GM10847 (cell line): ENCODE measurements around the gene ZDHHC3.

Experiments
- POLR2A ChIP-seq: IDR thresholded peaks from 2 replicates; pipeline ENCODE4 v1.6.1; 2011; ENCODE audit not compliant: insufficient read length; ENCODE audit errors: extremely low read depth

Gene ZDHHC3

DNA sequence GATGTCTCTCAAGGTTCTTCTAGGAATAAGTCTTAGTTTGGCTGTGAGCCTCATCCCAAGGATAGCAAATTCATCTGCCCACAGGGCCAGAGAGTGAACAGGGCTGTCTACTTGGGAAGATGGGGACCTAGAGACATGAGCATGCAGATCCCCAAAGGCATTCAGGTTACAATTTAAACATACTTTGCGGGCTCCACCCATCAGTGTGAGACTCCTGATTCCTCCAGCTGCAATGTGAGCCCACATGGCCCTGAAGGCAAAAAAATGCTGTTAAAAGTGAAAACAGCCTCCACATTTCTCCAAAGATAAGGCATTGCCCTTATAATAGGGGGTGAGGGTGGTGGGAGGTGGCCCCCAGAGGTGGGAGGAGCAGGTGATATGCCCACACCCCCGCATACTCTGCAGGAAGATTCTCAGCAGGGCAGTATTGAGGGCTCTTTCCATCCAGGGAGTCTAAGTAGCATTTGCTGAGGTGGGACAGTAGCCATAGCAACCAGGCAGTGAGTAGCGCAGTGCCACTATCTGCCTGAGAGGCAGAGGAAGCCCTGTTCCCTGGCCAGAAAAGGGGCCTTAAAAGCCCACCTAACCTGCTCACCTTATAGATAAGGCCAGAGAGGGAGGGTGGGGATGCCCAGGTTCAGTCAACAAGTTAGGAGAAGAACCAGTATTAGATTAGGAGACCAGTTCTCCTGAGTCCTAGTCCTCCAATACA, 70.4 kb downstream of the ZDHHC3 start:
- TF ChIP-seq POLR2A = no peak

DNA sequence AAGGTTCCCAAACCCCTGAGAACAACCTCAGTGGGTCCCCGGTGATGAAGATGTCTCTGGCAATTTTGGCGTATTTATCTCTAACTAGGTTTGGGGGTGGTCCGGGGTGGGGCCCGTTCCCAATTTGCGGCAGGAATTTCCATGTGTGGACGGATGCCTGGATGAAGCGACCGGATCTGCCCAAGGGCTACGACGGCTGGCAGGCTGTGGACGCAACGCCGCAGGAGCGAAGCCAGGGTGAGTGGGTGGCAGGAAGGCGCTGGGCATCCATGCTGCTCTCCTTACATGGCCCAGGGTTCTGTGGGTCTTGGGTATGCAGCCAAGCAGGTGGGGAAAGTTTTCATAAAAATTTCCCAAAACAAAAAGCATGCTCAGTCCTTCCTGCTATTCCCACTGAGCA, 72.2 kb downstream of the ZDHHC3 start:
- no peak for TF ChIP-seq POLR2A

DNA sequence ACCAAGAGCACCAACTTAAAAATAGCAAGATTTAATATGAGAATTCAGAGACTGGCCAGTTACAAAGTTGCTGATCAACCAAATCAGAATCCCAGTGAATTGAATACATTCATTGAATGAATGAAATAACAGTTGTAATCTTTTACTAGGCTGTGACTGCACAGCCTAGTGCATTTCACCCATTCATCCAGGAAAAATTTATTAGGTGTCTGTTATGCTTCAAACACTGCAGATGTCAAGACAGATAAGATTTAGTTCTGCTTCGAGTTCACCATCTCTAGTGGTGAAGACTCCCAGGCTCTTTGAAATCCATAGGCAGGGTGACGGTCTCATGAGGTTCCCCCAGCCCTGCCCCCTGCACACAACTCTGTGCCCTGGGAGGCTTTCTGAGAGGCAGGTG, 72.7 kb downstream of the ZDHHC3 start:
- TF ChIP-seq POLR2A = no peak

DNA sequence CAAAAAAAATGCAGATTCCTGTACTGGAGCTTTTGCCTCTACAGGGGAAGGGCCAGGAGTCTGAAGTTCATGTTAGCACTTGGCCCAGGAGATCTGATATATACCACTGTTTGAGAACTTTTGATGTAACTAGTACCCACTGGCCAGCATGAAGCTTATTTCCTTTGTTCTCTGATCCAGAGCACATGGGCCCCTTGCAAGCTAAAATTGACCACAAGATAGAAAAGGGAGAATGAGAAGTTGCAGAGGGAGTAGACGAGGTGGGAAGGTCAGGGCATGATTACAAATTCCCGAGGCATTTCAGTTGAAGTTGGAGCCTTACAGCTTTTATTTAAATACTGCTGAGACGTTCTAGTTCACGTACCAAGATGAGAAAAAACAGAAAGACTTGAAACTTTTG, 73.3 kb downstream of the ZDHHC3 start:
- TF ChIP-seq POLR2A = no peak

DNA sequence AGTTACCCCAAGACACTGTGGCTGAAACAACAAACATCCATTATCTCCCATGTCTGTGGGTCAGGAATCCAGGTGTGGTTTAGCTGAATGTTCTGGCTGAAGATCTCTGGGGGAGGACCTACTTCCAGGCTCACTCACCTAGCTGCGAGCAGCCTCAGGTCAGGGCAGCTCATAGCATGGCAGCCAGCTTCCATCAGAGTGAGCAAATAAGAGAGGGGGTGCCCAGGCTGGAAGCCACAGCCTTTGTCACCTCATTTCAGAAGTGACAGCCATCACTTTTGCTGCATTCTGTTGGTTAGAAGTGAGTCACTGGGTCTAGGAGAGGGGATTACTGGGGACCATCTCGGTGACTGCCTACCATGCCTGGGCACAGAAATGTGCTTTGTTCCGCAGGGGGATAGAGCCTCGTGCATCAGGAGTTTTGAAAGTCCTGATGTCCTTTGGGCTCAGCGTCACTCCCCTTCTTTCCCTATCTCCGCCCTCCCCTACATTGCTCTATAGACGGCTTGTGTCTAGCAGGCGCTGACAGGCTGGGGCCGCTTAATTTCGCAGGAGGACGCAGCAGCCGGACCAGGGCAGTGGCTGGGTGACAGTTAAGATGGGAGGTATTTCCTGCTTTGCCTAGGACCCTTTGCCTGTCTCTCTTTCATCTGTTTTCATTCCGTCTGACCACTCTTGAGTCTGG, 76.1 kb downstream of the ZDHHC3 start:
- no peak for TF ChIP-seq POLR2A

DNA sequence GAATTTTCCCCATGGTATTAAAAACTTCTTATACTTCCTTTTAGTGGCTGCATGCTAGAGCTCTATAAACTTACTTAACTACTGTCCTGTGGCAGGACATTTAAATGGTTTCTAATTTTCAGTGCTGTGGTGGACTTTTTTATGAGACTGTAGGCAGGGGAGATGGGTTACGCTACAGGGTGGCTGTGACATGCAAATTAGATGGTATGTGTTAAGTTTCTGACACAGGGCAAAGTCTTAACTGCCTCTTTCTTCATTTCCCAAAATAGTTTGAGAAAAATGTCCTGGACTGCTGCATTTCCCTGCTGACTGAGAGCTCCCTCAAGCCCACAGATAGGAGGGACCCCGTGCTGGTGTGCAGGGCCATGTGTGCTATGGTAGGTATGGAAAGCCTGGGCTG, 79.5 kb downstream of the ZDHHC3 start:
- no peak for TF ChIP-seq POLR2A

DNA sequence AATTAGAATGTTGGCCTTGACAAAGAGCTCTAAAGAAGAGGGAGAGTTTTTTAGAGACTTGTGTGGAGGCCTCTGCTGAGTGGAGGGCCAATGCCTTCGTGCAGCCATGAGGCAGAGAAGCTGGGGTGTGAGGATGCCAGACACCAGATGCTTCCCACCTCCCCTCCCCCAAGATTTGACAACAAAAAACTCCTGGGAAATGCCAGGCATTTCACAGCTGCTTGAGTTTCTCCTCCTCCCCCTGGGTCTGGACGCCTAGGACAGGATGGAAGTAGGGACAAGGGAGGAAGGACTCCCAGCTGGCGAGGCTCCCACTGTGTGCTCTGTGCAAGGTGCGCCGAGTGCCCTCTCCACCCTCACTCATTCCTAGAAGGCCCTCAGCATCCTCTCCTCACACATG, 81.5 kb downstream of the ZDHHC3 start:
- TF ChIP-seq POLR2A = no peak

DNA sequence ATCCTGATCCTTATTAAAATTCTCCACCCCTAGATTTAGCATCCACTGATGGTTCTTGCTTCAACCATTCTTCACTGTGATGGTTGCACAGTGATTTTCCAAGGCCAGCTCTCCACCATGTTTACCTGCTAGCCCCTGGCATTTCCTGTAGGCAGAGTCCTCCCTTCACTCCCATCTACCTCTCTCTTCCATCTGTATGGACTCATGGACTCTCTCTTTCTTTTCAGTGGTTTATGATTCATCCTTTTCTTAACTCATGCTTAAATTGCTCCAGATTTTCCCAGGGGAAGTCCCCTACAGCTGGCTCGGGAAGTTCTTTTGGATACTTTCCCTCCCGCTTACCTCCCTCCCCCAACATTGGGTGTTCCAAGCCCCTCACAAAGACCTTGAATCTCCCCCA, 82.9 kb downstream of the ZDHHC3 start:
- TF ChIP-seq POLR2A = no peak

DNA sequence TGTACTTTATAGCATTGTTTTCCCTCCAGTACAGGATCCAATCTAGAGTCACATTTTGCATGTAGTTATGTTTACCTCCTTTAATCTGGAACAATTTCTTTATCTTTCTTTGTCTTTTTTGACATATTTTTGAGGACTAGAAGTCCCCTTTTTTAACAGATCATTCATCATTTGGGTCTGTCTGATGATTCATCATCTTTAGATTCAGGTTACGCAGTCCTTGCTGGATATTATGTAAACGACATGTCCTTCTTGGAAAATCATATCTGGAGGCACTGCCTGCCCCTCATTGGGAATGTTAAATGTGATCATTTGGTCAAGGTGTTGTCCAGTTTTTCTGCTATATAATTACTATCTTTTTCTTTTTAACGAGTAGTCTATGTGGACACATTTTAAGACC, 83.3 kb downstream of the ZDHHC3 start:
- no peak for TF ChIP-seq POLR2A

DNA sequence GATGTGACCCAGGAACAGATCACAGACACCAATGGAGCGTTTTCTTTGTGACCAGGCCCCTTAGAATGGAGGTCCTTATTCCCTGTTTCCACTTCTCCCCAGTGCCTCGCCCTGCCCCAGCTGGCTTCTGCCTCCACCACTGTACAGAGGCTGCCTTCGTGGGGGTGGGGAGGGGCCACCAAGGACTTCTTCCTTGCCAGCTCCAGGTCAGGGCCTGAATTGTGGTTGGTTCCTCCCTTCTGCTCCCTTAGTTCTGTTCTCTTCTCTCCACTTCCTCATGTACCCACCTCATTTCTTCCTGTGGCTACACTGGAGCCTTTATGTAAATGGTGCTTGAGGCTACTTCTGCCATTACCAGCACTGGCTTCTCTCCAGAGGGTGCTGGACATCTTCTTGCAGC, 85.1 kb downstream of the ZDHHC3 start:
- TF ChIP-seq POLR2A = no peak

DNA sequence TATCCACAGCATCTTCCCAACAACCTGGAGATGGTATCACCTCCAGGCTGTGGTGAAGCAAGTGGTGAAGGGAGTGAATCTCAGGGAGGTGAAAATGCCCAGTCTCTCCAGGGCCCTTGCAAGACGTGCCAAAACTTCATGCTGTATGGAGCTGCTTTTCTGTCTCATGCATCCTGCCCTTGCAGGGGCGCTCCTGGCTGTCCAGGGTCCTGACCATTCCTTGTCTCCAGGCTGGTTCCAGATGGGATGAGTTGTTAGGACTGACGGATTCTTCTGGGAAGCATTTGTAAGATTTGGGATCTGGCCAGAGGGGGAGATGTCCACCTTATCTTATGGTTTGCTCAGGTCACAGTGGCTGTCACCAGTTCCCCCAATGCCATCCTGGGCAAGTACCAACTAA, 85.7 kb downstream of the ZDHHC3 start:
- no peak for TF ChIP-seq POLR2A

DNA sequence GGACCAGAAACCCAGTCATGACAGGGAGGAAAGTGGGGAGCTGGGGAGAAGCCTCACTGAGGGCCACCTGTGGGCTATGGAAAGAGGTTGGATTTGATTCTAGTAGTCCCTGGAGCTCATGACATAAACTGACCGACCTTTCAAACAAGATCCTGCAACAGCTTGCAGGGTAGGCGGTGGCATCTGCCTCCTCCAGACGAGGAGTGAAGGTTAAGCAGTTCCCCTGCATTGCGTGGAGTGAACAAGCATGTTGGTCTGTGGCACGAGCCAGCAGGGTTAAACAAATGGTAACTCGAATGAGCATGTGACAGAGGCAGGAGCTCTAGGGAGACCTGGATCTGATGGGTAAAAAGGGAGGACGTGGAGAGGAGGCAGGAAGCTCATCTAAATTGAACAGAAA, 88.9 kb downstream of the ZDHHC3 start:
- no peak for TF ChIP-seq POLR2A

DNA sequence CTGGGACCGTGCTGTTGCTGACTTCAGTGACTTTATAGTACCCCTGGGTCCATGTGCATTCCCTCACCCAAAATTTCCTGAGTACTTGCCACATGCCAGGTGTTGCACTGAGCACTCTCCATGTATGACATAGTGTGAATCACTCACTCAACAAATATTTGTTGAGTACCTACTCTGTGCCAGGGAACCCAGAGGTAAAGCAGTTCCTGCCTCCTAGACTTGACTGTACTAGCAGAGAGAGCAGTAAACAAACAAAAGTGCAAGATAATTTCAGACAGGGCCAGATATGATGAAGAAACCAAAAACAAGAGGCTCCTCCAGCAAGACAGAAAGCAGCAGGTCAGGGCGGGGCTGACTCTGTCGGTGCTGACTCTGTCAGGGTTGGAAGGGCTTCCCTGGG, 89.4 kb downstream of the ZDHHC3 start:
- TF ChIP-seq POLR2A = no peak

DNA sequence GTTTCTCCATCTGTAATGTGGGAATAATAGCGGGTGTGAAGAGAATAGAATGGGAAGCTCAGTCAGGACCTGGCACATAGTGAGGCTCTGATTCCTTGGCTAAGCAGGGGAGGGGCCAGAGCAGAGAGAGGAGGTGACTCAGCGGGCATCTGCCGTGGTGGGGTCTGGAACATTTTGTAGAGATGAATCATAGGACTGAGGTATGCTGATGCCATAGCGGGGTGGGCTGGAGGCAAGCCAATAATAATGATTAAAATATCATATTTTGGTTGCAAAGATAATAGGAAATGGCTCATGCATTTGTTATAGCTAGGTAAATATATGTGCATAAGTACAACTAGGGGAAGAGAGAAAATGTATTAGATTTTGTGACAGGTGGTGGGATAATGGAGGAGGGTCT, 90.4 kb downstream of the ZDHHC3 start:
- no peak for TF ChIP-seq POLR2A

DNA sequence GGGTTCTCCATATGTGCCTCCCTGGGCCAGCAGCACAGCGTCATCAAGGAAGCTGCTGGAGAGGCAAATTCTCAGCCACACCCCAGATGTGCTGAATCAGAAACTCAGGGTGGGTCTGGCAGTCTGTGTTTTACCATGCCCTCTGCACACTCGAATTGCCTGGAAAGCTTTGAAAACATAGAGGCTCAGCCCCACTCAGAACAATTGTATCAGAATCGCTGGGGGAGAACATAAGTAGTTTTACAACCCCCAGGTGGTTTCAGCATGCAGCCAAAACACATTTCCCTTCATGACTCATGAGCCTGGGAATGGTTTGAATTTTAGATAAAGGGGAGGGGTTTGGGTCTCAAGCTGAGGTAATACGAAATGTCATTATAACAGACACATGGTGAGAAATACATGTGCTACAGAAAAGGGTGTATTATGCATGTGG, 92.0 kb downstream of the ZDHHC3 start:
- no peak for TF ChIP-seq POLR2A

DNA sequence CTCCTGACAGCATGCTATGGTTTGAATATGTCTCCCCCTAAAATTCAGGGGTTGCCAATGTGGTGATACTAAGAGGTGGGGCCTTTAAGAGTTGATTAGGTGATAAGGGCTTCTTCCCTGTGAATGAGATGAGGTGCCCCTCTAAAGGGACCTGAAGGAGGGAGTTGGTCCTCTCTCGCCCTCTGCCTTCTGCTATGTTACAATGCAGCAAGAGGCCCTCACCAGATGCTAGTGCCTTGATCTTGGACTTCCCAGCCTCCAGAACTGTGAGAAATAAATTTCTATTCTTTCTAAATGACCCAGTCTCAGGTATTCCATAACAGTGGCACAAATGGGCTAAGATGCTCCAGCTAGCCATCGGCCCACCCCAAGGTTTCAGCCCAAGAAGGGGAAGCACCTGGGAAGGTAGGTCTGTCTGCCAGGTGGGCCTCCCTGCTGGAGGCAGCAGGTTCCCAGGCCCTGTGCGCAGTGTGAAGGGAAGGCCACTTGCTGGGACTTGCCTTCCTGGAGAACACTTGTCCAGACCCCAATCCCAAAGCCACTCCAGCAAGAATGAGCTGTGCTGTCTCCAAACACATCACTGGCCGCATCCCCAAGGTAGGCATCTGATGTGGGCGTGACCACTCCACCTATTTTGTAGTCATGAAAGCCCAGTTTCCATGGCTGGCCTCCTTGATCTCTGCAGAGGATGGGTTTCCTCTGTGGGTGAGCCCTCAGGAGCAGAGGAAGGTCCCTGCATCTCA, 92.6 kb downstream of the ZDHHC3 start:
- TF ChIP-seq POLR2A = no peak
